Femur (tissue), 1 donor: Measurements from ENCODE around the gene TXK.

Experiments used
- DNase-seq: peaks from one replicate; pipeline ENCODE4 v3.0.0-alpha.2; 2017

TXK gene

GRCh38 chr4:48046059-48046458 lies 88.0 kb downstream of the TXK start:
- no peak for DNase-seq

- DNase-seq = no peak
Observed at GRCh38 chr4:48044298-48044697, 89.8 kb downstream of the TXK start.

- no peak for DNase-seq
Observed at GRCh38 chr4:48043504-48043903, 90.5 kb downstream of the TXK start.

- no peak for DNase-seq
Observed at GRCh38 chr4:48042979-48043461, 91.0 kb downstream of the TXK start.

- no peak for DNase-seq
Observed at GRCh38 chr4:48041535-48042137, 92.4 kb downstream of the TXK start.

- DNase-seq = no peak
Observed at GRCh38 chr4:48039561-48039960, 94.5 kb downstream of the TXK start.

GRCh38 chr4:48038666-48039065 lies 95.4 kb downstream of the TXK start:
- no peak for DNase-seq

- DNase-seq = no peak
Observed at GRCh38 chr4:48037117-48037462, 97.0 kb downstream of the TXK start.

- no peak for DNase-seq
Observed at GRCh38 chr4:48035952-48036351, 98.1 kb downstream of the TXK start.

- no peak for DNase-seq
Observed at GRCh38 chr4:48033825-48034413, 100.1 kb downstream of the TXK start.

- DNase-seq = no peak
Observed at GRCh38 chr4:48033412-48033811, 100.6 kb downstream of the TXK start.

GRCh38 chr4:48032721-48033120 lies 101.3 kb downstream of the TXK start:
- DNase-seq = no peak

- no peak for DNase-seq
Observed at GRCh38 chr4:48031802-48032525, 102.1 kb downstream of the TXK start.

GRCh38 chr4:48030470-48030869 lies 103.6 kb downstream of the TXK start:
- DNase-seq = no peak

GRCh38 chr4:48028696-48029095 lies 105.4 kb downstream of the TXK start:
- DNase-seq = no peak

- DNase-seq = no peak
Observed at GRCh38 chr4:48027653-48028052, 106.4 kb downstream of the TXK start.

- peak; percentile 50 for DNase-seq
Observed at GRCh38 chr4:48025005-48025404, 109.0 kb downstream of the TXK start.

- DNase-seq = no peak
Observed at GRCh38 chr4:48024522-48024921, 109.5 kb downstream of the TXK start.

- no peak for DNase-seq
Observed at GRCh38 chr4:48022192-48022799, 111.8 kb downstream of the TXK start.

GRCh38 chr4:48021100-48021499 lies 113.0 kb downstream of the TXK start:
- no peak for DNase-seq

- DNase-seq = no peak
Observed at GRCh38 chr4:48018112-48018511, 115.9 kb downstream of the TXK start.

GRCh38 chr4:48017108-48017571 lies 116.9 kb downstream of the TXK start:
- peak; percentile 62 for DNase-seq
